Astrocyte of the spinal cord (primary cell): Measurements from ENCODE around the gene FAM222B.
"Not testable (repeated sequence)": the region's sequence is repeated elsewhere in the genome, so short reads cannot be mapped to it uniquely, and the experiment has no call there.

Source experiments
- DNase-seq: peaks from one replicate; pipeline ENCODE4 v3.0.0; 2011; ENCODE audit warnings: low read depth, low spot score
- H3K4me3 ChIP-seq: 2 replicates; pipeline ENCODE4 v1.5.1; 2011; ENCODE audit warnings: low read depth, mild to moderate bottlenecking, low read length, moderate library complexity
- in situ Hi-C: cut with HindIII; loops from 2 replicates; pipeline ENCODE4 v1.10.0; 2017; ENCODE audit warnings: low sequenced_read_pairs
- TF ChIP-seq, protein P1 (sequence below): IDR thresholded peaks from 2 replicates; pipeline ENCODE4 v1.5.1; 2012; ENCODE audit warnings: low read depth, mild to moderate bottlenecking, low read length, inconsistent platforms

FAM222B gene

DNA sequence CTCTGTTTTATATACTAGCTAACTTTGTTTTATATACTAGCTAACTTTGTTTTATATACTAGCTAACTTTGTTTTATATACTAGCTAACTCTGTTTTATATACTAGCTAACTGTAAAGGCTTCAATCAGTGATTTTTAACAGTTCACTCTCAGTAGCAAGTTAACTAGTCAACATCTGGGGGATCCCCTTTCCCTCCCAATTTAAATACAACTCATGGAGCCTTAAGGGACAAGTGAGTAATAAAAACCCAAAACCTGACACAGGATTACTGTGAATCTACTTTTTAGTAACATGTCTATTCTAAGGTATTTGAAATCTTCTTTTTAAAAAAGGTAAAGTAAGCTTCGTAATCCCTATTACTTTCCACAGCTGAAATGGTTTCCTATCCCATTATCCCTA, 32.2 kb downstream of the FAM222B start:
- DNase-seq, result no peak
- in situ Hi-C loops, result no loop called here
- no peak overlapping the region for H3K4me3 ChIP-seq

GRCh38 chr17:28807925-28808634, 34.5 kb downstream of the FAM222B start:
- peak; percentile 87 for DNase-seq
- TF ChIP-seq, protein P1, sequence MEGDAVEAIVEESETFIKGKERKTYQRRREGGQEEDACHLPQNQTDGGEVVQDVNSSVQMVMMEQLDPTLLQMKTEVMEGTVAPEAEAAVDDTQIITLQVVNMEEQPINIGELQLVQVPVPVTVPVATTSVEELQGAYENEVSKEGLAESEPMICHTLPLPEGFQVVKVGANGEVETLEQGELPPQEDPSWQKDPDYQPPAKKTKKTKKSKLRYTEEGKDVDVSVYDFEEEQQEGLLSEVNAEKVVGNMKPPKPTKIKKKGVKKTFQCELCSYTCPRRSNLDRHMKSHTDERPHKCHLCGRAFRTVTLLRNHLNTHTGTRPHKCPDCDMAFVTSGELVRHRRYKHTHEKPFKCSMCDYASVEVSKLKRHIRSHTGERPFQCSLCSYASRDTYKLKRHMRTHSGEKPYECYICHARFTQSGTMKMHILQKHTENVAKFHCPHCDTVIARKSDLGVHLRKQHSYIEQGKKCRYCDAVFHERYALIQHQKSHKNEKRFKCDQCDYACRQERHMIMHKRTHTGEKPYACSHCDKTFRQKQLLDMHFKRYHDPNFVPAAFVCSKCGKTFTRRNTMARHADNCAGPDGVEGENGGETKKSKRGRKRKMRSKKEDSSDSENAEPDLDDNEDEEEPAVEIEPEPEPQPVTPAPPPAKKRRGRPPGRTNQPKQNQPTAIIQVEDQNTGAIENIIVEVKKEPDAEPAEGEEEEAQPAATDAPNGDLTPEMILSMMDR, result no peak
- H3K4me3 ChIP-seq, result no peak overlapping the region
- in situ Hi-C loops, result no loop called here

More for the DNA sequence above, 32.2 kb downstream of the FAM222B start:
- TF ChIP-seq, protein P1, result no peak

- no peak for DNase-seq
- TF ChIP-seq, protein P1, result no peak
- no peak overlapping the region for H3K4me3 ChIP-seq
- in situ Hi-C loops, result no loop called here
Observed at GRCh38 chr17:28796062-28796461, 46.5 kb downstream of the FAM222B start.

DNA sequence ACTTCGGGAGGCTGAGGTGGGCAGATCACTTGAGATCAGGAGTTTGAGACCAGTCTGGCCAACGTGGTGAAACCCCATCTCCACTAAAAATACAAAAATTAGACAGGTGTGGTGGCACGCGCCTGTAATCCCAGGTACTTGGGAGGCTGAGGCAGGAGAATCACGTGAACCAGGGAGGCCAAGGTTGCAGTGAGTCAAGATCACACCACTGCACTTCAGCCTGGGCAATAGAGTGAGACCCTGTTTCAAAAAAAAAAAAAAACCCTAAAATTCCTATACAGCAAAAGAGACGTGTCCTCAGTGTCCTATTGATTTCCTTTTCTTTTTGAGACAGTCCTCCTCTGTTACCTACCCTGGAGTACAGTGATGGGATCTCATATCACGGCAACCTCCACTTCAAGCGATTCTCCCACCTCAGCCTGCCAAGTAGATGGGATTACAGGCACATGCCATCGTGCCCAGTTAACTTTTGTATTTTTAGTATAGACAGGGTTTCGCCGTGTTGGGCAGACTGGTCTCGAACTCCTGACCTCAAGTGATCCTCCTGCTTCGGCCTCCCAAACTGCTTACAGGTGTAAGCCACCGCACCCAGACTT, 47.6 kb downstream of the FAM222B start:
- in situ Hi-C loops, H3K4me3 ChIP-seq, DNase-seq: not testable (repeated sequence)

- TF ChIP-seq, protein P1, result no peak
- no peak overlapping the region for H3K4me3 ChIP-seq
- DNase-seq, result no peak
- in situ Hi-C loops, result no loop called here
Observed at GRCh38 chr17:28792877-28793661, 49.5 kb downstream of the FAM222B start.

DNA sequence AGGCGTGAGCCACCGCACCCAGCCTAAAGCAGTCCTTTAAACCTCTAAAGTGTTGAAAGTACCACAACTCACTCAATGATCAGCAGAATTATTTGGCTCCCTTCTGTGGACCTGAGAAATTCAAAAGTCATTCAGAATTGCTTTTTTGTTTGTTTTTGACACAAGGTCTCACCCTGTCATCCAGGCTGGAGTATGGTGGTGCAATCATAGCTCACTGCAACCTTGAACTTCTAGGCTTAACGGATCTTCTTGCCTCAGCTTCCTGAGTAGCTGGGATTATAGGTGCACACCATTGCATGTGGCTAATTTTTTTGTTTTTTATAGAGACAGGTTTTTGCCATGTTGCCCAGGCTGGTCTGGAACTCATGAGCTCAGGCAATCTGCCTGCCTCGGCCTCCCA, 54.5 kb downstream of the FAM222B start:
- no peak overlapping the region for H3K4me3 ChIP-seq
- TF ChIP-seq, protein P1, result no peak
- no peak for DNase-seq
- in situ Hi-C loops, result no loop called here

- H3K4me3 ChIP-seq, result no peak overlapping the region
- in situ Hi-C loops, result no loop called here
- no peak for DNase-seq
- TF ChIP-seq, protein P1, result no peak
Observed at GRCh38 chr17:28783161-28783560, 59.4 kb downstream of the FAM222B start.

DNA sequence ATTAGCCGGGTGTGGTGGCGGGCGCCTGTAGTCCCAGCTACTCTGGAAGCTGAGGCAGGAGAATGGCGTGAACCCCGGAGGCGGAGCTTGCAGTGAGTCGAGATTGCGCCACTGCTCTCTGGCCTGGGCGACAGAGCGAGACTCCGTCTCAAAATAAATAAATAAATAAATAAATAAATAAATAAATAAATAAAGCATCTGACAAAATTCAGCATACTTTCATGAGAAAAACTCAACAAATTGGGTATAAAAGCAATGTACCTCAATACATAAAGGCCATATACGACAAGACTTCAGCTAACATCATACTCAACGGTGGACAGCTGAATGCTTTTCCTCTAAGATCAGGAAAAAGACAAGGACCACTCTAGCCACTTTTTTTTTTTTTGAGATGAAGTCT, 63.0 kb downstream of the FAM222B start:
- DNase-seq, H3K4me3 ChIP-seq, in situ Hi-C loops: not testable (repeated sequence)
